Tibial artery (tissue), 4 donors: ENCODE measurements around the gene PTGDR2.

Experiments
- DNase-seq, 2 donors: peaks; one replicate each; pipeline ENCODE4 v3.0.0-alpha.2; 2019
- H3K27ac ChIP-seq, 2 donors: fragments of 200-600 bp; sonication (generic) in 1 of 2; 1 replicate in 1 of 2; 2 replicates in 1 of 2; pipeline ENCODE4 v1.5.1; 2018 to 2019; ENCODE audit warnings: mild to moderate bottlenecking in 1 of 2
- H3K27me3 ChIP-seq, 2 donors: fragments of 200-600 bp; sonication (generic) in 1 of 2; one replicate each; pipeline versions ENCODE4 v1.5.1 to v1.6.0; 2016 to 2019
- H3K36me3 ChIP-seq, 3 donors: fragments of 200-600 bp; sonication (generic) in 2 of 3; one replicate each; pipeline ENCODE4 v1.5.1; 2016 to 2019; ENCODE audit warnings: mild to moderate bottlenecking in 2 of 3
- H3K4me1 ChIP-seq, 4 donors: fragments of 200-600 bp; sonication (generic) in 2 of 4; 1 replicate in 3 of 4; 2 replicates in 1 of 4; pipeline ENCODE4 v1.5.1; 2016 to 2019
- H3K4me3 ChIP-seq, 2 donors: fragments of 200-600 bp; sonication (generic) in 1 of 2; 1 replicate in 1 of 2; 2 replicates in 1 of 2; pipeline ENCODE4 v1.5.1; 2018 to 2019; ENCODE audit warnings: mild to moderate bottlenecking in 2 of 2
- H3K9me3 ChIP-seq, 3 donors: fragments of 200-600 bp; sonication (generic) in 1 of 3; one replicate each; pipeline ENCODE4 v1.5.1; 2016 to 2019
- CTCF ChIP-seq, 2 experiments: fragments of 200-600 bp in 1 of 2; fragments of 450-650 bp in 1 of 2; IDR thresholded peaks; one replicate each; pipeline ENCODE4 v1.5.1; 2017 to 2019; ENCODE audit warnings: antibody characterized with exemption in 2 of 2, mild to moderate bottlenecking in 1 of 2, moderate library complexity in 1 of 2
- intact Hi-C: fragments of 100-400 bp; cut with DNase I; formaldehyde crosslinking; loops from one replicate; pipeline ENCODE4 v1.15.0; 2023; ENCODE audit warnings: low total_unique reads

PTGDR2 gene

GRCh38 chr11:60855726-60856633, at the start of gene PTGDR2:
PTGDR2 (minus strand) TSS chr11:60855950; CDS start chr11:60853722, 2,228 bp downstream.
- TF ChIP-seq CTCF (IDR thresholded peaks at IDR 0.05), result no peak
- DNase-seq, result no peak
- no peak within 1 kb of the TSS for H3K27ac ChIP-seq
- H3K9me3 ChIP-seq, result no peaks in the 10 kb centered on the region
- H3K4me3 ChIP-seq, result no peak within 1 kb of the TSS
- no peaks in the 10 kb centered on the region for H3K27me3 ChIP-seq
- peaks cover 0 to 27% (median 17%) of the 10 kb centered on the region in 3 donors for H3K36me3 ChIP-seq
- intact Hi-C loops, result no loop called here
- H3K4me1 ChIP-seq, result no peaks in the 10 kb centered on the region

GRCh38 chr11:60905047-60905446, 49.3 kb upstream of the PTGDR2 start:
- no peak for DNase-seq
- intact Hi-C loops, result no loop called here
- peaks cover 28 to 38% (median 36%) of the 10 kb centered on the region in 3 donors for H3K36me3 ChIP-seq
- H3K4me1 ChIP-seq, result peaks cover 0 to 27% (median 18%) of the 10 kb centered on the region in 4 donors
- H3K9me3 ChIP-seq, result no peaks in the 10 kb centered on the region
- no peak for TF ChIP-seq CTCF (IDR thresholded peaks at IDR 0.05)
- H3K4me3 ChIP-seq, result peak overlapping the region; percentile 85 to 95
- peak overlapping the region in 1 of 2 donors; percentile 94 for H3K27ac ChIP-seq
- H3K27me3 ChIP-seq, result no peaks in the 10 kb centered on the region

- DNase-seq, result no peak
- H3K4me3 ChIP-seq, result no peak overlapping the region
- no peaks in the 10 kb centered on the region for H3K27me3 ChIP-seq
- TF ChIP-seq CTCF (IDR thresholded peaks at IDR 0.05), result no peak
- H3K27ac ChIP-seq, result no peak overlapping the region
- H3K4me1 ChIP-seq, result peaks cover 0 to 27% (median 18%) of the 10 kb centered on the region in 4 donors
- peaks cover 42 to 60% (median 56%) of the 10 kb centered on the region in 3 donors for H3K36me3 ChIP-seq
- intact Hi-C loops, result no loop called here
- H3K9me3 ChIP-seq, result no peaks in the 10 kb centered on the region
These were observed 46.9 kb upstream of the PTGDR2 start for GRCh38 chr11:60902625-60903024.

- DNase-seq, result no peak
- intact Hi-C loops, result loop anchor here (2.0 kb wide), 1 partner anchor 70 kb away; no protein-coding TSS in a partner anchor
- Histone ChIP-seq H3K4me1 (peaks cover 0 to 23% (median 16%) of the 10 kb centered on the region in 4 donors), H3K27ac (no peak overlapping the region), H3K9me3 (no peaks in the 10 kb centered on the region), H3K27me3 (no peaks in the 10 kb centered on the region), H3K4me3 (no peak overlapping the region), H3K36me3 (peaks cover 60 to 78% (median 74%) of the 10 kb centered on the region in 3 donors)
- TF ChIP-seq CTCF (IDR thresholded peaks at IDR 0.05), result no peak
These were observed 45.1 kb upstream of the PTGDR2 start for GRCh38 chr11:60900673-60901404.

GRCh38 chr11:60899977-60900376, 44.2 kb upstream of the PTGDR2 start:
- Histone ChIP-seq H3K36me3 (peaks cover 64 to 87% (median 82%) of the 10 kb centered on the region in 3 donors), H3K4me1 (peaks cover 0 to 14% (median 9%) of the 10 kb centered on the region in 4 donors), H3K4me3 (no peak overlapping the region), H3K27me3 (no peaks in the 10 kb centered on the region), H3K9me3 (no peaks in the 10 kb centered on the region), H3K27ac (no peak overlapping the region)
- no peak for DNase-seq
- no peak for TF ChIP-seq CTCF (IDR thresholded peaks at IDR 0.05)
- intact Hi-C loops, result loop anchor here (2.0 kb wide), 1 partner anchor 69 kb away; no protein-coding TSS in a partner anchor
